H9 (cell line): ENCODE data around the gene PLCB1. TPM values are rescaled to one million over a fixed set of nuclear protein-coding genes. Genes with fewer than 3 reads are reported as not detected.

Experiments
- DNase-seq: peaks from one replicate; pipeline ENCODE4 v3.0.0-alpha.2; 2017
- H2AFZ ChIP-seq: one replicate; pipeline ENCODE4 v1.6.1; 2013; ENCODE audit warnings: mild to moderate bottlenecking, low read length, control low read depth, moderate library complexity
- H2AK5ac ChIP-seq: 2 replicates; pipeline ENCODE4 v1.6.1; 2013; ENCODE audit warnings: low read length, control low read depth, mixed read lengths; ENCODE audit not compliant: insufficient read length
- H2BK120ac ChIP-seq: one replicate; pipeline ENCODE4 v1.6.1; 2013; ENCODE audit warnings: low read depth, mild to moderate bottlenecking, low read length, control low read depth, inconsistent platforms; ENCODE audit not compliant: poor library complexity, severe bottlenecking
- H2BK12ac ChIP-seq: 2 replicates; pipeline ENCODE4 v1.6.1; 2013; ENCODE audit warnings: low read length, control low read depth, mixed read lengths, low read depth; ENCODE audit not compliant: insufficient read length
- H2BK15ac ChIP-seq: 2 replicates; pipeline ENCODE4 v1.6.1; 2013; ENCODE audit warnings: low read depth, low read length, control low read depth
- H2BK20ac ChIP-seq: one replicate; pipeline ENCODE4 v1.6.1; 2013; ENCODE audit warnings: low read depth, mild to moderate bottlenecking, low read length, control low read depth, inconsistent platforms; ENCODE audit not compliant: poor library complexity, severe bottlenecking
- H2BK5ac ChIP-seq: 2 replicates; pipeline ENCODE4 v1.6.1; 2013; ENCODE audit warnings: low read length, control low read depth, mixed read lengths; ENCODE audit not compliant: insufficient read length
- H3K14ac ChIP-seq: 2 replicates; pipeline ENCODE4 v1.6.1; 2013; ENCODE audit warnings: low read length, control low read depth; ENCODE audit not compliant: insufficient read depth
- H3K18ac ChIP-seq: 2 replicates; pipeline ENCODE4 v1.6.1; 2013; ENCODE audit warnings: low read depth, mild to moderate bottlenecking, mixed read lengths, low read length, control low read depth; ENCODE audit not compliant: insufficient read length
- H3K23ac ChIP-seq: 2 replicates; pipeline ENCODE4 v1.6.1; 2013; ENCODE audit warnings: low read length, control low read depth, mixed read lengths, low read depth; ENCODE audit not compliant: insufficient read length
- H3K23me2 ChIP-seq: 2 replicates; pipeline ENCODE4 v1.6.1; 2013; ENCODE audit warnings: low read depth, mild to moderate bottlenecking, mixed read lengths, low read length, control low read depth; ENCODE audit not compliant: insufficient read length, poor library complexity, severe bottlenecking
- H3K27ac ChIP-seq: 2 replicates; pipeline ENCODE4 v1.5.1; 2013; ENCODE audit warnings: low read length, control low read depth, mixed read lengths, low read depth; ENCODE audit not compliant: insufficient read length
- H3K27me3 ChIP-seq: 2 replicates; pipeline ENCODE4 v1.6.1; 2013; ENCODE audit warnings: low read length, control low read depth, inconsistent platforms; ENCODE audit not compliant: insufficient read depth
- H3K4ac ChIP-seq: 2 replicates; pipeline ENCODE4 v1.6.1; 2013; ENCODE audit warnings: low read depth, mild to moderate bottlenecking, control low read depth, inconsistent platforms, low read length, moderate library complexity
- H3K4me1 ChIP-seq: 2 replicates; pipeline ENCODE4 v1.6.1; 2013; ENCODE audit warnings: low read length, control low read depth, inconsistent platforms; ENCODE audit not compliant: insufficient read depth
- H3K4me2 ChIP-seq: 2 replicates; pipeline ENCODE4 v1.6.1; 2013; ENCODE audit warnings: low read length, control low read depth, mixed read lengths; ENCODE audit not compliant: insufficient read length, insufficient read depth
- H3K56ac ChIP-seq: 2 replicates; pipeline ENCODE4 v1.6.1; 2013; ENCODE audit warnings: low read depth, mild to moderate bottlenecking, mixed read lengths, low read length, control low read depth; ENCODE audit not compliant: insufficient read length
- H3K79me1 ChIP-seq: 2 replicates; pipeline ENCODE4 v1.6.1; 2013; ENCODE audit warnings: low read depth, mild to moderate bottlenecking, moderate library complexity, low read length, control low read depth, inconsistent platforms; ENCODE audit not compliant: insufficient read depth, poor library complexity, severe bottlenecking
- H3K79me2 ChIP-seq: 2 replicates; pipeline ENCODE4 v1.6.1; 2013; ENCODE audit warnings: low read length, control low read depth, inconsistent platforms; ENCODE audit not compliant: insufficient read depth
- H3K9ac ChIP-seq: 2 replicates; pipeline ENCODE4 v1.6.1; 2013; ENCODE audit warnings: low read length, control low read depth, mixed read lengths; ENCODE audit not compliant: insufficient read length; ENCODE audit errors: extremely low read depth
- H3K9me3 ChIP-seq: one replicate; pipeline ENCODE4 v1.6.1; 2013; ENCODE audit warnings: low read depth, low read length, inconsistent platforms; ENCODE audit not compliant: control insufficient read depth
- H3T11ph ChIP-seq: one replicate; pipeline ENCODE4 v1.6.1; 2013; ENCODE audit warnings: mild to moderate bottlenecking, low read length, control low read depth, inconsistent platforms
- H4K20me1 ChIP-seq: one replicate; pipeline ENCODE4 v1.6.1; 2013; ENCODE audit not compliant: control insufficient read depth, insufficient read length, insufficient read depth
- H4K5ac ChIP-seq: 2 replicates; pipeline ENCODE4 v1.6.1; 2013; ENCODE audit warnings: low read depth, mild to moderate bottlenecking, mixed read lengths, low read length, control low read depth; ENCODE audit not compliant: insufficient read length
- H4K8ac ChIP-seq: replicated peaks from 2 replicates; pipeline ENCODE4 v1.6.1; 2013; ENCODE audit warnings: low read length, control low read depth, mixed read lengths, low read depth; ENCODE audit not compliant: insufficient read length
- H4K91ac ChIP-seq: 2 replicates; pipeline ENCODE4 v1.6.1; 2013; ENCODE audit warnings: low read depth, mild to moderate bottlenecking, moderate library complexity, mixed read lengths, low read length, control low read depth; ENCODE audit not compliant: insufficient read length
- H3K27ac Mint-ChIP-seq, 3 experiments: 2 replicates in 2 of 3; 3 replicates in 1 of 3; pipeline ENCODE4 v1.8.0; 2020 to 2021; ENCODE audit warnings: mixed read lengths in 3 of 3, mild to moderate bottlenecking in 1 of 3, moderate library complexity in 1 of 3
- H3K27me3 Mint-ChIP-seq: 2 replicates; pipeline ENCODE4 v1.8.0; 2021; ENCODE audit warnings: low read depth, mild to moderate bottlenecking, moderate library complexity, mixed read lengths
- H3K36me3 Mint-ChIP-seq, 3 experiments: 2 replicates in 2 of 3; 3 replicates in 1 of 3; pipeline ENCODE4 v1.8.0; 2020 to 2021; ENCODE audit warnings: low read depth in 3 of 3, mixed read lengths in 3 of 3; ENCODE audit not compliant: insufficient read depth in 1 of 3
- H3K4me1 Mint-ChIP-seq, 2 experiments: 2 replicates each; pipeline ENCODE4 v1.8.0; 2020; ENCODE audit warnings: mixed read lengths in 2 of 2
- H3K4me3 Mint-ChIP-seq, 2 experiments: 2 replicates in 1 of 2; 3 replicates in 1 of 2; pipeline ENCODE4 v1.8.0; 2020 to 2021; ENCODE audit warnings: mild to moderate bottlenecking in 2 of 2, mixed read lengths in 2 of 2, moderate library complexity in 1 of 2
- H3K9me3 Mint-ChIP-seq, 2 experiments: 2 replicates in 1 of 2; 3 replicates in 1 of 2; pipeline ENCODE4 v1.8.0; 2020; ENCODE audit warnings: mild to moderate bottlenecking in 2 of 2, mixed read lengths in 2 of 2, moderate library complexity in 1 of 2
- CTCF ChIP-seq: fragments of 200-600 bp; sonication (generic); conservative IDR thresholded peaks from 3 replicates; pipeline ENCODE4 v1.8.0; 2021; ENCODE audit warnings: antibody characterized with exemption, mild to moderate bottlenecking
- WGBS: extraction: QIAGEN DNeasy Blood & Tissue Kit; methylation state at CpG from one replicate; pipeline ENCODE4 v1.1.7; 2013; ENCODE audit warnings: missing lambda C conversion rate, low lambda C conversion rate, mixed read lengths; ENCODE audit not compliant: insufficient read length; ENCODE audit errors: extremely low coverage; 5-methylcytosine and 5-hydroxymethylcytosine counted together
- total RNA-seq: library from RNA; stranded (reverse); gene quantifications from 2 replicates; pipeline ENCODE4 v1.2.1, GENCODE V29; 2021

The PLCB1 gene
- total RNA-seq, 1 experiment from 2014 or later, result 11.5 TPM

DNA sequence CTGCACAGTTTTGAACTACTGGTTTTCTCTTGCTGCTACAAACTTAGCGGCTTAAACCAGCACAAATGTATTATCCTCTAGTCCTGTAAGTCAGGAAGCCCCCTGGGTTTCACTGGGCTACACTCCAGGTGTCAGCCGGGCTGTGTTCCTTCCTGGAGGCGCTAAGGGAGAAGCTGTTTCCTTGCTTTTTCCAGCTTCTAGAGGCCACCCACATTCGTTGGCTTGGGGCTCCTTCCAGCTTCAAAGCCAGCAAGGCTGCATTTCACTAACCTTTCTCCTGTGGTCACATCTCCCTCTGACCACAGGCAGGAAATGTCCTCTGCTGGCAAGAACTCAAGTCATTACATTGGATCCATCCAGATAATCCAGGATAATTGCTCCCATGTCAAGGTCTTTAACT lies 586.2 kb downstream of the PLCB1 start:
- Histone ChIP-seq H3K56ac (no peak overlapping the region), H3K27ac (no peak overlapping the region), H3K79me1 (no peaks in the 10 kb centered on the region), H2BK12ac (no peak overlapping the region), H3K23ac (no peak overlapping the region), H4K8ac (no peak overlapping the region), H2BK20ac (no peak overlapping the region), H4K20me1 (peaks cover 2% of the 10 kb centered on the region), H3K14ac (no peak overlapping the region), H2AFZ (no peak overlapping the region), H2BK15ac (no peak overlapping the region), H2AK5ac (no peak overlapping the region), H2BK120ac (no peak overlapping the region), H3K4me2 (no peak overlapping the region), H3T11ph (no peak overlapping the region), H2BK5ac (no peak overlapping the region), H4K91ac (no peak overlapping the region), H3K23me2 (no peaks in the 10 kb centered on the region), H3K18ac (no peak overlapping the region), H3K9ac (no peak overlapping the region), H4K5ac (no peak overlapping the region), H3K27me3 (no peaks in the 10 kb centered on the region), H3K4me1 (no peaks in the 10 kb centered on the region), H3K4ac (no peak overlapping the region), H3K79me2 (no peaks in the 10 kb centered on the region), H3K9me3 (no peaks in the 10 kb centered on the region)
- no CpG with 5 or more reads among the region's 4 CpGs for WGBS
- TF ChIP-seq CTCF, result no peak
- peaks cover 19 to 26% of the 10 kb centered on the region in 2 experiments for H3K4me1 Mint-ChIP-seq
- H3K4me3 Mint-ChIP-seq, result no peak overlapping the region
- no peak for DNase-seq
- H3K9me3 Mint-ChIP-seq, result peaks cover 0 to 1% of the 10 kb centered on the region in 2 experiments; a peak in 2 of 5 replicates
- H3K36me3 Mint-ChIP-seq, result peaks cover 0 to 2% (median 0%) of the 10 kb centered on the region in 3 experiments; a peak in 3 of 7 replicates
- H3K27me3 Mint-ChIP-seq, result no peaks in the 10 kb centered on the region
- H3K27ac Mint-ChIP-seq, result no peak overlapping the region; a peak in 1 of 7 replicates
